ENCODE results near the gene KCNS3.

DNA sequence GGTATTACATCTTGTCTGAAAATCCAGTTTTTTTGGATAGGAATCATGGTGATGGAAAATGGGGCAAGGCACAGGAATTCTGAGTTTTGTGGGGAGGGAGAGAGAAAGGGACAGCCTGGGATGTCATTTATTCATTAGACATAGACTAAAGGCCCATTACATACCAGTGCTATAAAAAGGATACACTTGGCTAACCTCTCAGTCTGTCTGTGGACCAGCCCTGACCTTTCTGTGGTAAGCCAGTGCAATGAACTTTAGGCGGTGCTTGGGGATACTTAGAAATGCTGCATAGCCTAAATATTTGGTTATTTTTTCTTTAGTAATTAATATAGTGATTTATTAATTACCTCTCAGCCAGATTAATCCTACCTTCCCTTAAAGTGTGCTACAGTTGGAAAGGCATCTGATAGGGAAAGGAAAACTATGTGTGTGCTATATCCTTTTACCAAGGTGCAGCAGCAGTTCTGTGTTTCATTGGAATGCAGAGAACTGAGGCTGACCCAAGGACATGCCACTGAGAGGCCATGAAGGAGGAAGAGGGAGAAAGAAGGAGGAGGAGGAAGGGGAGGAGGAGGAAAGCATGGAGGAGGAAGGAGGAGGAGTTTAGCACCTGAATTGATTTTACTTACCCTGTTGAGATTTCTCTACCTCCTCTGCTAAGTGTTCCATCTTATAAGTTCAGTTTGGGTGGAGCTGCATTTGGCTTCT, 37.5 kb downstream of the KCNS3 start:
- TF ChIP-seq, protein P1, sequence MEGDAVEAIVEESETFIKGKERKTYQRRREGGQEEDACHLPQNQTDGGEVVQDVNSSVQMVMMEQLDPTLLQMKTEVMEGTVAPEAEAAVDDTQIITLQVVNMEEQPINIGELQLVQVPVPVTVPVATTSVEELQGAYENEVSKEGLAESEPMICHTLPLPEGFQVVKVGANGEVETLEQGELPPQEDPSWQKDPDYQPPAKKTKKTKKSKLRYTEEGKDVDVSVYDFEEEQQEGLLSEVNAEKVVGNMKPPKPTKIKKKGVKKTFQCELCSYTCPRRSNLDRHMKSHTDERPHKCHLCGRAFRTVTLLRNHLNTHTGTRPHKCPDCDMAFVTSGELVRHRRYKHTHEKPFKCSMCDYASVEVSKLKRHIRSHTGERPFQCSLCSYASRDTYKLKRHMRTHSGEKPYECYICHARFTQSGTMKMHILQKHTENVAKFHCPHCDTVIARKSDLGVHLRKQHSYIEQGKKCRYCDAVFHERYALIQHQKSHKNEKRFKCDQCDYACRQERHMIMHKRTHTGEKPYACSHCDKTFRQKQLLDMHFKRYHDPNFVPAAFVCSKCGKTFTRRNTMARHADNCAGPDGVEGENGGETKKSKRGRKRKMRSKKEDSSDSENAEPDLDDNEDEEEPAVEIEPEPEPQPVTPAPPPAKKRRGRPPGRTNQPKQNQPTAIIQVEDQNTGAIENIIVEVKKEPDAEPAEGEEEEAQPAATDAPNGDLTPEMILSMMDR (conservative IDR thresholded peaks at IDR 0.05): no peak
- no peak for TF ChIP-seq EZH2 (IDR thresholded peaks at IDR 0.05; ENCODE audit: low read depth)

All from PC-9 (cell line).